Skeletal muscle satellite cell (primary cell): ENCODE measurements around the gene SARS2.

Source experiments
- H3K27me3 ChIP-seq: 2 replicates; pipeline ENCODE4 v1.7.0; 2013; ENCODE audit warnings: low read length; ENCODE audit not compliant: control insufficient read depth, insufficient read depth
- H3K36me3 ChIP-seq: 2 replicates; pipeline ENCODE4 v1.7.0; 2013; ENCODE audit warnings: mild to moderate bottlenecking, control low read depth, low read length; ENCODE audit not compliant: insufficient read depth
- H3K4me1 ChIP-seq: 2 replicates; pipeline ENCODE4 v1.7.0; 2013; ENCODE audit warnings: low read length; ENCODE audit not compliant: control insufficient read depth, insufficient read depth
- H3K4me2 ChIP-seq: 2 replicates; pipeline ENCODE4 v1.7.0; 2013; ENCODE audit warnings: mild to moderate bottlenecking, low read length
- H3K4me3 ChIP-seq: 2 replicates; pipeline ENCODE4 v1.7.0; 2013; ENCODE audit warnings: low read length
- H3K9ac ChIP-seq: 2 replicates; pipeline ENCODE4 v1.7.0; 2013; ENCODE audit warnings: mild to moderate bottlenecking, low read depth, low read length, moderate library complexity
- H3K9me3 ChIP-seq: replicated peaks from 2 replicates; pipeline ENCODE4 v1.7.0; 2013; ENCODE audit warnings: mild to moderate bottlenecking, control low read depth, low read length

The SARS2 gene

DNA sequence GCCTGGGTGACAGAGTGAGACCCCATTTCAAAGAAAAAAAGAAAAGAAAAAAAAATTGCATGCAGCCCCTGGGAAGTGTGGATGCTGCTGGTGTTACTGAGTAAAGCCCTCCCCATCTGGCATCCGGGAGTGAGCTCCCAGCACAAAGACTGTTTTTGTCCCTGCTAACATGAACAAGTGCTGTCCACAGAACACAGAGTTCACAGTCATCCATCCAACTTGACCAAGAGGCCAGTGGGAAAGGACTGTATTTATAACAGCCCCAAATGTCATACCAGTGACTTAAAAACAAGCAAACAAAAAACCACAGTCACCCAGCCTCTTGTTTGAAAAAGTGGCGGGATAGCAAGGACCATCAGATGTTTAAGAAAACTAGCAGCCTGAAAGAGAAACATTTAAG, 34.2 kb upstream of the SARS2 start:
- no peak overlapping the region for H3K9ac ChIP-seq
- peaks cover 8% of the 10 kb centered on the region for H3K36me3 ChIP-seq
- peaks cover 3% of the 10 kb centered on the region for H3K4me1 ChIP-seq
- no peaks in the 10 kb centered on the region for H3K27me3 ChIP-seq
- H3K4me2 ChIP-seq: no peak overlapping the region
- no peak overlapping the region for H3K4me3 ChIP-seq
- H3K9me3 ChIP-seq: no peaks in the 10 kb centered on the region

DNA sequence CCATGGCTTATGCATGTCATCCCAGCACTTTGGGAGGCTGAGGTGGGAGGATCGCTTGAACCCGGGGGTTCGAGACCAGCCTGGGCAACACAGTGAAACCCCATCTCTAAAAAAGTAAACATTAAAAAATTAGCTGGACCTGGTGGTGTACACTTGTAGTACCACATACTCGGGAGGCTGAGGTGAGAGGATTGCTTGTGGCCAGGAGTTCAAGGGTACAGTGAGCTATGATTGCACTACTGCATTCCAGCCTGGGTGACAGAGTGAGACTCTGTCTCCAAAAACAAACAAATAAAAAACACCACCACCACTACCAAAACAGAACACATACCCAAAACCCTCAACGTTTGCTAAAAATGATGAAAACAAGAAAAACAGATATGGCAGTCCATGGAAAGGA, 29.1 kb upstream of the SARS2 start:
- Histone ChIP-seq H3K9me3 (no peaks in the 10 kb centered on the region), H3K4me2 (no peak overlapping the region), H3K4me1 (peaks cover 3% of the 10 kb centered on the region), H3K36me3 (no peaks in the 10 kb centered on the region), H3K27me3 (no peaks in the 10 kb centered on the region), H3K4me3 (no peak overlapping the region), H3K9ac (no peak overlapping the region)

GRCh38 chr19:38958301-38958700, 27.7 kb upstream of the SARS2 start:
- H3K9ac ChIP-seq: no peak overlapping the region
- H3K9me3 ChIP-seq: no peaks in the 10 kb centered on the region
- peaks cover 3% of the 10 kb centered on the region for H3K4me1 ChIP-seq
- no peak overlapping the region for H3K4me3 ChIP-seq
- H3K27me3 ChIP-seq: no peaks in the 10 kb centered on the region
- no peaks in the 10 kb centered on the region for H3K36me3 ChIP-seq
- H3K4me2 ChIP-seq: no peak overlapping the region

- H3K36me3 ChIP-seq: no peaks in the 10 kb centered on the region
- H3K4me1 ChIP-seq: no peaks in the 10 kb centered on the region
- H3K27me3 ChIP-seq: no peaks in the 10 kb centered on the region
- no peak overlapping the region for H3K9ac ChIP-seq
- H3K9me3 ChIP-seq: no peaks in the 10 kb centered on the region
- H3K4me2 ChIP-seq: no peak overlapping the region
- no peak overlapping the region for H3K4me3 ChIP-seq
Observed at GRCh38 chr19:38956264-38956663, 25.7 kb upstream of the SARS2 start.

- Histone ChIP-seq H3K27me3 (no peaks in the 10 kb centered on the region), H3K4me2 (no peak overlapping the region), H3K4me3 (no peak overlapping the region), H3K9me3 (no peaks in the 10 kb centered on the region), H3K36me3 (no peaks in the 10 kb centered on the region), H3K9ac (no peak overlapping the region), H3K4me1 (no peaks in the 10 kb centered on the region)
Observed at GRCh38 chr19:38953677-38954076, 23.1 kb upstream of the SARS2 start.

- Histone ChIP-seq H3K9ac (no peak overlapping the region), H3K36me3 (no peaks in the 10 kb centered on the region), H3K4me3 (no peak overlapping the region), H3K4me2 (no peak overlapping the region), H3K27me3 (no peaks in the 10 kb centered on the region), H3K4me1 (no peaks in the 10 kb centered on the region), H3K9me3 (no peaks in the 10 kb centered on the region)
Observed at GRCh38 chr19:38952395-38953165, 22.0 kb upstream of the SARS2 start.

DNA sequence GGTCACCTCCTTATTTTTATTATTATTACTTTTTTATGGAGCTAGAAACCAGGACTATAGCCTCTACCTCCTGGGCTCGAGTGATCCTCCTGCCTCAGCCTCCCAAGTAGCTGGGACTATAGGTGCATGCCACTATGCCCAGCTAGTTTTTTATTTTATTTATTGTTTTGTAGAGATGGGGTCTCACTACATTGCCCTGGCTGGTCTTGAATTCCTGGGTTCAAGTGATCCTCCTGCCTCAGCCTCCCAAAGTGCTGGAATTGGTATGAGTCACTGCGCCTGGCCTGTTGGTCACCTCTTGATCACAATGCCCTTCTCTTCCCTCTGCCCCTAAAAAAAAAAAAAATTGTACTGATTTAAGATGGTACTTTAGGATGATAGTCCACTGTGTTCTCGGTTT, 20.6 kb upstream of the SARS2 start:
- no peaks in the 10 kb centered on the region for H3K9me3 ChIP-seq
- H3K4me2 ChIP-seq: no peak overlapping the region
- no peaks in the 10 kb centered on the region for H3K27me3 ChIP-seq
- H3K36me3 ChIP-seq: peaks cover 4% of the 10 kb centered on the region
- H3K4me1 ChIP-seq: no peaks in the 10 kb centered on the region
- no peak overlapping the region for H3K9ac ChIP-seq
- H3K4me3 ChIP-seq: no peak overlapping the region

DNA sequence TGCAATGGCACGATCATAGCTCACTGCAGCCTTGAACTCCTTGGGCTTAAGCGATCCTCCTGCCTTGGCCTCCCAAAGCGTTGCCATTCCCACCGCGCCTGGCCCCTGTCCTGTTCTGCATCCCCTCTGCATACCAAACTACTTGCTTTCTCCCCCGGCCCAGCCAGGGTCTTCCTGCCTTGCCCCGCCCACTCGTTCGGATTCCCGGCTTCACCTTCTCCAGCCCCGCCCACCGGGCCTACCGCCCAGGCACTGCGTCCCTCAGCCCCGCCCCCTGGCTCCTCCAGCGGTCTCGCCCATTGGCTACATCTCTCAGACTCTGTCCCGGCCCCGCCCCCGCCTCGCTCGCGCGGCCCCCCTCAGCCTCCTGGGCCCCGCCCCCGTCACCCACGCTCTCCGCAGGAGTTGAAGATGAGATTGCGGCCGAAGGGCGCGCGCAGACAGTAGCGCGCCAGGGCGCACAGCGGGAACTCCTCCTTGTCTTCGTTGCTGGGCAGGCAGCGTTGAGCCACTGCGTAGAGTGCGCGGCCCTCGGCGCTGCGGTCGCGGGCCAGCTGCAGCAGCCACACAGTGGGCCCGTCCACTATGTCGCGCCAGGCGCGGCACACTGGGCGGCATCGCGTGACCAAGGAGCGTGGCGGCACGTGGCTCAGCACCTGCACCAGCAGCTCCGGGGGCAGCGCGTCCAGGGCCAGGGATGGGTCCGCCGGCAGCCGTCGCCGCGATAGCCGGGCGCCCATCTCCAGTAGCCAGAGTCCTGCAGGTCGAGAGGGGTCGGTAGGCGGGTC, 19.2 kb upstream of the SARS2 start:
- Histone ChIP-seq H3K4me2 (peak overlapping the region; percentile 52), H3K9me3 (no peaks in the 10 kb centered on the region), H3K9ac (no peak overlapping the region), H3K4me1 (no peaks in the 10 kb centered on the region), H3K27me3 (no peaks in the 10 kb centered on the region), H3K36me3 (peaks cover 10% of the 10 kb centered on the region), H3K4me3 (no peak overlapping the region)

GRCh38 chr19:38946229-38947010, 15.9 kb upstream of the SARS2 start:
- no peak overlapping the region for H3K4me3 ChIP-seq
- no peak overlapping the region for H3K9ac ChIP-seq
- H3K36me3 ChIP-seq: peaks cover 15% of the 10 kb centered on the region
- no peaks in the 10 kb centered on the region for H3K9me3 ChIP-seq
- H3K4me1 ChIP-seq: no peaks in the 10 kb centered on the region
- H3K27me3 ChIP-seq: no peaks in the 10 kb centered on the region
- no peak overlapping the region for H3K4me2 ChIP-seq

DNA sequence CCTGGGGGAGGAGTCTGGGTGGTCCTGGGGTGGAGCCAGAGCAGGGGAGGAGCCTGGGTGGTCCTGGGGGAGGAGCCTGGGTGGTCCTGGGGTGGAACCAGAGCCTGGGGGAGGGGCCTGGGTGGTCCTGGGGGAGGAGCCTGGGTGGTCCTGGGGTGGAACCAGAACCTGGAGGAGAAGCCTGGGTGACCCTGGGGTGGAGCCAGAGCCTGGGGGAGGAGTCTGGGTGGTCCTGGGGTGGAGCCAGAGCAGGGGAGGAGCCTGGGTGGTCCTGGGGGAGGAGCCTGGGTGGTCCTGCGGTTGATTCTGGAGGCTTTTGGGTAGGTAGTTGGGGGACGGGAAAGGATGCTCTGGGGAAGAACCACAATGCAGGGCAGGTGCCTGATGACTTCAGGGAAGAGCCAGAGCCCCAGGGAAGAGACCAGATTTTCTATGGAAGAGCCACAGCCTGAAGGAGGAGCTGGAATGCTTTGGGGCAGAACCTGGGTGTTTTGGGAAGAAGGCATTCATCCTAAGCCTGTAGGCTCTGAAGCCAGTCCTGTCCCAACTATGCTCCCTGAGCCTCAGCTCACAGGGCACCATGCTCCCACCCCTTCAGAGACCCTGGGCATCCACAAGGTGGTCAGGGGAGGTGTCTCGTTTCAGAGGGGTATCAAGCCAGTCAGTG, 15.1 kb upstream of the SARS2 start:
- peaks cover 15% of the 10 kb centered on the region for H3K36me3 ChIP-seq
- H3K4me3 ChIP-seq: no peak overlapping the region

GRCh38 chr19:38944981-38945506, 14.5 kb upstream of the SARS2 start:
- no peaks in the 10 kb centered on the region for H3K4me1 ChIP-seq

More for the DNA sequence above, 15.1 kb upstream of the SARS2 start:
- no peaks in the 10 kb centered on the region for H3K27me3 ChIP-seq
- H3K4me1 ChIP-seq: no peaks in the 10 kb centered on the region
- H3K9ac ChIP-seq: no peak overlapping the region
- H3K4me2 ChIP-seq: no peak overlapping the region
- no peaks in the 10 kb centered on the region for H3K9me3 ChIP-seq

More at GRCh38 chr19:38944981-38945506, 14.5 kb upstream of the SARS2 start:
- Histone ChIP-seq H3K27me3 (no peaks in the 10 kb centered on the region), H3K9ac (no peak overlapping the region), H3K9me3 (no peaks in the 10 kb centered on the region), H3K4me3 (no peak overlapping the region), H3K36me3 (peaks cover 15% of the 10 kb centered on the region), H3K4me2 (no peak overlapping the region)
